ENCODE results near the gene RNASE7.

GRCh38 chr14:21025371-21026273, 16.5 kb upstream of the RNASE7 start:
- TF ChIP-seq GATA2 (IDR thresholded peaks at IDR 0.05; ENCODE audit: low read depth, low read length) (no peak), GATA3 (IDR thresholded peaks at IDR 0.05; ENCODE audit: low read depth, low read length) (no peak)
